Nephron progenitor cell (in vitro differentiated cells): ENCODE data around the gene SPAG16.

Experiments
- DNase-seq: peaks from one replicate; pipeline ENCODE4 v3.0.0; 2021
- H3K27ac Mint-ChIP-seq: 2 replicates; pipeline ENCODE4 v1.8.0; 2021; ENCODE audit warnings: mild to moderate bottlenecking, moderate library complexity, mixed read lengths
- H3K27me3 Mint-ChIP-seq: 2 replicates; pipeline ENCODE4 v1.8.0; 2021; ENCODE audit warnings: mild to moderate bottlenecking, low read depth, mixed read lengths; ENCODE audit not compliant: poor library complexity
- H3K36me3 Mint-ChIP-seq: 2 replicates; pipeline ENCODE4 v1.8.0; 2021; ENCODE audit warnings: low read depth, mixed read lengths
- H3K4me1 Mint-ChIP-seq: 2 replicates; pipeline ENCODE4 v1.8.0; 2021; ENCODE audit warnings: mixed read lengths
- H3K4me3 Mint-ChIP-seq: 2 replicates; pipeline ENCODE4 v1.8.0; 2021; ENCODE audit warnings: mild to moderate bottlenecking, moderate library complexity, mixed read lengths
- H3K9me3 Mint-ChIP-seq: 2 replicates; pipeline ENCODE4 v1.8.0; 2021; ENCODE audit warnings: mild to moderate bottlenecking, moderate library complexity, mixed read lengths
- TF ChIP-seq, protein P1 (sequence below): fragments of 200-600 bp; sonication (generic); IDR thresholded peaks from 2 replicates; pipeline ENCODE4 v1.5.0; 2021; ENCODE audit warnings: antibody characterized with exemption

The SPAG16 gene

DNA sequence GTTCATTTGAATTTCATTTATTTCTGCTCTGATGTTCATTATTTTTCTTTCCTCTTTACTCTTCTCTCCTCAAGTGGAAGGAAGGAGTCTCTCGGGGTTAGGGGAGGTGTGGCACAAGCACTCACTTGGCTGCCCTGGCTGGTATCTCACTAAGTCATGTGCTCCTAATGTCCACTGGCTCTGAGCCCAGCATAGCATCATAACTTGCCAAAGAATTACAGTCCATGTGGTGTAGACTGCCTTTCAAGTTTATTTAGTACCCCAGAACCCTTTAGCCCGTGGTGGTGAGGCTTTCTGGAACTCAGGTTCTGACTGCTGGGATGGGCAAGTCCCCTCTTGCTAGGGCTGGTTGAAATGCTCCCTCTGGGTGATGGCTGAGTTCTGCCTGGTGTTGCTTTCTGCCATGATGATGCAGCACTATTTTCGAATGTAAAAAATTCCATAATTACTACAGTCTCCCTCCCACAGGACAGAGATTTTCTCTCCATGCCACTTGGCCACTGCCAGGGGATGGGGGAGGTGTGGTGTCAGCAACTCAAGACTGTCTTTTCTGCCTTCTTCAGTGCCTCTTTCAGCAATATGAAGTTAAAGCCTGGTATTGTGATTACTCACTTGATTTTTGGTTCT, 22.2 kb downstream of the SPAG16 start:
- Mint-ChIP-seq H3K9me3 (peaks cover 38% of the 10 kb centered on the region), H3K27ac (no peak overlapping the region), H3K4me1 (no peaks in the 10 kb centered on the region), H3K36me3 (peaks cover 85% of the 10 kb centered on the region), H3K27me3 (no peaks in the 10 kb centered on the region), H3K4me3 (no peak overlapping the region)
- DNase-seq = no peak
- TF ChIP-seq, protein P1, sequence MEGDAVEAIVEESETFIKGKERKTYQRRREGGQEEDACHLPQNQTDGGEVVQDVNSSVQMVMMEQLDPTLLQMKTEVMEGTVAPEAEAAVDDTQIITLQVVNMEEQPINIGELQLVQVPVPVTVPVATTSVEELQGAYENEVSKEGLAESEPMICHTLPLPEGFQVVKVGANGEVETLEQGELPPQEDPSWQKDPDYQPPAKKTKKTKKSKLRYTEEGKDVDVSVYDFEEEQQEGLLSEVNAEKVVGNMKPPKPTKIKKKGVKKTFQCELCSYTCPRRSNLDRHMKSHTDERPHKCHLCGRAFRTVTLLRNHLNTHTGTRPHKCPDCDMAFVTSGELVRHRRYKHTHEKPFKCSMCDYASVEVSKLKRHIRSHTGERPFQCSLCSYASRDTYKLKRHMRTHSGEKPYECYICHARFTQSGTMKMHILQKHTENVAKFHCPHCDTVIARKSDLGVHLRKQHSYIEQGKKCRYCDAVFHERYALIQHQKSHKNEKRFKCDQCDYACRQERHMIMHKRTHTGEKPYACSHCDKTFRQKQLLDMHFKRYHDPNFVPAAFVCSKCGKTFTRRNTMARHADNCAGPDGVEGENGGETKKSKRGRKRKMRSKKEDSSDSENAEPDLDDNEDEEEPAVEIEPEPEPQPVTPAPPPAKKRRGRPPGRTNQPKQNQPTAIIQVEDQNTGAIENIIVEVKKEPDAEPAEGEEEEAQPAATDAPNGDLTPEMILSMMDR = no peak

DNA sequence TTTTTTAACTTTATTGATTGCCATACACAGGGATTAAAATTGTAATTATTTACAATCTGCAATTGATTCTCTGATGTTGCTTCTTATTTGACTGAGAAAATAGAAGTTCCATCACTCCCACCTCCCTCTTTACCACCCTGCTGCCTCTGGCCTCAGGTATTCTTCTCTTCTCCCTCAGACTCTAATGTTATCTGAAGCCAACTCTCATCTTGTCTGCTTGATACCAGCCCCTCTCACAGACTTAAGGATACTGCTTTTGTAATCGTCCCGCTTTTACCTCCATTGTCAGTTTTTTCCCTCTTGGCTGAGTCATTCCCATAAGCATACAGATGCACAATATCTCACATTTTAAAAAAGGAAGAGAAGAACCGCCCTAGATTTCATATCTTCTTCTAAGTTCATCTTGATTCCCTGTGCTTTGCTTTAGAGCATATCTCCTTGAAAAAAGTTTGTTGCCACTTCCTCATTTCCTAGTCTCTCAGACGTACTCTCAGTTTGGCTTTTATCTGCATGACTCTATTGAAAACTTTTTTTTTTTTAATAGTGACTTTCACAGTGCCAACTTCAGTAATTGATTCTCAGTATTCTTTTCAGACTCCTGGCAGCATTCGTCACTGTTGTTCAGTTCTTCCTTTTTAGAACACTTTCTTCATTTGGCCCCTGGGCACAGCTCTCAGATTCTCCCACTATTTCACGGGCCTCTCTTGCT, 31.1 kb downstream of the SPAG16 start:
- no peaks in the 10 kb centered on the region for H3K9me3 Mint-ChIP-seq
- H3K4me3 Mint-ChIP-seq = no peak overlapping the region
- no peaks in the 10 kb centered on the region for H3K4me1 Mint-ChIP-seq
- TF ChIP-seq, protein P1 = no peak
- DNase-seq = no peak
- peaks cover 2% of the 10 kb centered on the region for H3K27me3 Mint-ChIP-seq
- peak overlapping the region; percentile 15 for H3K27ac Mint-ChIP-seq
- peaks cover 46% of the 10 kb centered on the region for H3K36me3 Mint-ChIP-seq

- Mint-ChIP-seq H3K27ac (peak overlapping the region; percentile 18), H3K27me3 (peaks cover 2% of the 10 kb centered on the region), H3K36me3 (peaks cover 49% of the 10 kb centered on the region), H3K4me3 (no peak overlapping the region), H3K4me1 (no peaks in the 10 kb centered on the region), H3K9me3 (no peaks in the 10 kb centered on the region)
- no peak for DNase-seq
- TF ChIP-seq, protein P1 = no peak
Measured at GRCh38 chr2:213316001-213316735, 31.9 kb downstream of the SPAG16 start.

DNA sequence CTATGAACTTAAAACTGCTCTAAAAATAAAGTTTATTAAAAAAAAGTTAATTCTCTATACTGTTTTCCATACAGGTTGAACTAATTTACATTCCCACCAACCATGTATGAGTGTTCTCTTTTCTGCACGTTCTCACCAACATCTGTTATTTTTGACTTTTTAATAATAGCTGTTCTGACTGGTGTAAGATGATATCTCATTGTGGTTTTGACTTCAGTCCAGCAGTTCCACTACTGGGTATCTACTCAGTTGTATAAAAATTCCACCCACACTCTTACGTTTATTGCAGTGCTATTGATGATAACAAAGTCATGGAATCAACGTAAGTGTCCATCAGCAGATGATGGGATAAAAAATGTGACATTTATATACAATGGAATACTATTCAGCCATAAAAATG, 33.7 kb downstream of the SPAG16 start:
- Mint-ChIP-seq H3K4me3 (no peak overlapping the region), H3K4me1 (no peaks in the 10 kb centered on the region), H3K36me3 (peaks cover 53% of the 10 kb centered on the region), H3K27me3 (peaks cover 2% of the 10 kb centered on the region), H3K9me3 (no peaks in the 10 kb centered on the region), H3K27ac (no peak overlapping the region)
- TF ChIP-seq, protein P1 = no peak
- DNase-seq = no peak

- Mint-ChIP-seq H3K27ac (no peak overlapping the region), H3K4me1 (no peaks in the 10 kb centered on the region), H3K36me3 (peaks cover 73% of the 10 kb centered on the region), H3K9me3 (peaks cover 6% of the 10 kb centered on the region), H3K4me3 (no peak overlapping the region), H3K27me3 (peaks cover 2% of the 10 kb centered on the region)
- TF ChIP-seq, protein P1 = no peak
- no peak for DNase-seq
Measured at GRCh38 chr2:213320604-213321003, 36.3 kb downstream of the SPAG16 start.
